Cardiac fibroblast (primary cell): ENCODE measurements around the gene BMPER.

Source experiments
- DNase-seq, 2 donors: peaks; one replicate each; pipeline versions ENCODE4 v3.0.0 to v3.0.0-alpha.2; 2010; ENCODE audit warnings: low read depth in 2 of 2
- H3K4me3 ChIP-seq, 2 donors: replicated peaks in 1 of 2; 1 replicate in 1 of 2; 2 replicates in 1 of 2; pipeline ENCODE4 v1.5.1; 2011; ENCODE audit warnings: low read depth in 2 of 2, low read length in 2 of 2, mild to moderate bottlenecking in 2 of 2, moderate library complexity in 1 of 2
- TF ChIP-seq, protein P1 (sequence below): IDR thresholded peaks from one replicate; pipeline ENCODE4 v1.5.1; 2011; ENCODE audit warnings: low read depth, mild to moderate bottlenecking, low read length, inconsistent platforms

Gene BMPER

DNA sequence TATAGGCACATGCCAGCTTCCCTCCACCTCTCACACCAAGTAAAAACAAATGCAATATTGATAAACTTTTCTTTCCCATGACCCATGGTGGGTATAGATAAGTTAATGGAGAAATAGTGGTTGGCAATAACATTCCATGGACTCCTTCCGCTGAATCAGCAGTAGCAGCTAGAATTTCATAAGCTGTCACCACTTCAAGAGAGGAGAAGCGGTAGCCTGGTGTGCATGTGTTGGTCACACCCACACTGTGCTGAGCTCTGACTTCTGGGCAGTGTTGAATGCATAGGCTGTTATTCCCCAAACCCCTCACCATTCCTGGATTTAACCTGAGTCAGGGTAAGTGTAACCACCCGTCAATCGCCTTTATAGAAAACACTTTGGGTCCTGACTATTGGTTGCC, 32.5 kb upstream of the BMPER start:
- TF ChIP-seq, protein P1, sequence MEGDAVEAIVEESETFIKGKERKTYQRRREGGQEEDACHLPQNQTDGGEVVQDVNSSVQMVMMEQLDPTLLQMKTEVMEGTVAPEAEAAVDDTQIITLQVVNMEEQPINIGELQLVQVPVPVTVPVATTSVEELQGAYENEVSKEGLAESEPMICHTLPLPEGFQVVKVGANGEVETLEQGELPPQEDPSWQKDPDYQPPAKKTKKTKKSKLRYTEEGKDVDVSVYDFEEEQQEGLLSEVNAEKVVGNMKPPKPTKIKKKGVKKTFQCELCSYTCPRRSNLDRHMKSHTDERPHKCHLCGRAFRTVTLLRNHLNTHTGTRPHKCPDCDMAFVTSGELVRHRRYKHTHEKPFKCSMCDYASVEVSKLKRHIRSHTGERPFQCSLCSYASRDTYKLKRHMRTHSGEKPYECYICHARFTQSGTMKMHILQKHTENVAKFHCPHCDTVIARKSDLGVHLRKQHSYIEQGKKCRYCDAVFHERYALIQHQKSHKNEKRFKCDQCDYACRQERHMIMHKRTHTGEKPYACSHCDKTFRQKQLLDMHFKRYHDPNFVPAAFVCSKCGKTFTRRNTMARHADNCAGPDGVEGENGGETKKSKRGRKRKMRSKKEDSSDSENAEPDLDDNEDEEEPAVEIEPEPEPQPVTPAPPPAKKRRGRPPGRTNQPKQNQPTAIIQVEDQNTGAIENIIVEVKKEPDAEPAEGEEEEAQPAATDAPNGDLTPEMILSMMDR: no peak
- DNase-seq: peak; percentile 23 to 83
- H3K4me3 ChIP-seq: no peak overlapping the region

DNA sequence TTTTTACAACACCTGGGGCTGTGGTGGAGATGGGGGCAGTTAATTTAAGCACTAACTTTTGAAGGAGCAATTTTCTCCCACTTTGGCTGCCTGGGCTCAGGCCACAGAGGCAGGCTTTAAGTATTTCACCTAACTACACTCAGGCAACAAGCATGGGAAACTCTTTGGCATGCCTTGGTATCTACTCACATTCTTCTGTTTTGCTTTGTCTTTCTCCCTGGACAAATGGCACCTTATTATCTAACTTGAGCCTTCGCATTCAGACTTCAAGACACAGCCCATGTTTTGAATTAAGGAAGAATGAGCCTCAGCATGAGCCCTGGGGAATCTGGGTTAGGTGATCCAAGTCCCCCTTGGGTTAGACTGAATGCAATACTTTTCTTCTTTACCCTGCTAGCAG, 31.8 kb upstream of the BMPER start:
- peak in 1 of 2 donors; percentile 50 for DNase-seq
- TF ChIP-seq, protein P1: no peak
- H3K4me3 ChIP-seq: no peak overlapping the region

DNA sequence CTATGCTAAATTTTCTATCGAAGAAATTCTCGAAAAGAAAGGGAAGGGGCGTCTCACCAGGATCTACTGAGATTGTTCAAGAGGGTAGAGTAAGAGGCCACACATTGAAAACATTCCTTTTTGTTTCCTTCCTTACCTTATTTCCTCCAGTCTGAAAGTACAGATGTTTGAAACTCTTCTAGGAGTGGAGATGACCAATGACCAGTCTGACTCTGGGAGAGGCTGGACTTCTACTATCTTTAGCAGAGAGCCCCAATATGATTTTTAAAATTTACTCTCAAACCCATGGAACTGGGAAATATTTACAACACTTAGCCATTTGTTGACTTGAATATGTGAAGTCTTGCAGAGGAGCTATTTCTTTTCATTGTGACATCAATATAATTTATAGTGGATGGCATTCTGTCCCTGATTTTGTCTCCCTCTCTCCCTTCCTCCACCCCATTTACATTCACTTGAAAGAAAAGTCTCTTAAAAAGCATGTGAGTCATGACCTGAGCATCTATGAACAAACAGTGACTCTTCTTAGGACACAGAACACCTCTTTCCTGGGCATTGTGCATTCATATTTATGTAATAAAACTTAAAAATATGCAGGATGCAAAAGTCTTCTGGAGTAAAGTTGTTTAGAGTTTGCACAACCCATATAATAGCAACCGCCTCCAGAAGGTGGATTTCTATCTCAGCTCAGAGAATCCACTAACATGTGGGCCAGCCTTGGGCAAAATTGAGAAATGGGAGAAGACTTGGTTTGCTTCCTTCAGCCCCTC, 31.2 kb upstream of the BMPER start:
- TF ChIP-seq, protein P1: no peak
- DNase-seq: peak; percentile 50 to 94
- peak overlapping the region in 1 of 2 donors; percentile 21 for H3K4me3 ChIP-seq

DNA sequence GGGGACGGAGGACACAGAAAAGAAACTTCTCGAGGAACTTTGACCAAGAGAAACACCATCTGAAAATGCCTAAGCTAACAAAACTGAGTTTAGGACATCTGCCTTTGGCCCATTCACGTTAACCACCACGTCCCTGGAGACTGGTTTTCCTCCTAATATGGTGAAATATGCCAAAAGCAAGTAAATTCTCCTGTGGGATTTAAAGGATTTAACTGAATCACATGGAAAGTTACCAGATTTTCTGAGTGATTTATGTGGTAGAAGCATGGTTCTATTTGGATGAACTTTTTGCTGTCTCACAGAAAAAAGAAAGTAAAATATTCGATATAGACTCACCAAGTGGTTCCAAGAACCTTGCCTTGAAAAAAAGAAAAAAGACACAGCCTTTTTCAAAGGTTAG, 30.4 kb upstream of the BMPER start:
- TF ChIP-seq, protein P1: no peak
- peak; percentile 93 to 97 for DNase-seq
- H3K4me3 ChIP-seq: peak overlapping the region in 1 of 2 donors; percentile 21

DNA sequence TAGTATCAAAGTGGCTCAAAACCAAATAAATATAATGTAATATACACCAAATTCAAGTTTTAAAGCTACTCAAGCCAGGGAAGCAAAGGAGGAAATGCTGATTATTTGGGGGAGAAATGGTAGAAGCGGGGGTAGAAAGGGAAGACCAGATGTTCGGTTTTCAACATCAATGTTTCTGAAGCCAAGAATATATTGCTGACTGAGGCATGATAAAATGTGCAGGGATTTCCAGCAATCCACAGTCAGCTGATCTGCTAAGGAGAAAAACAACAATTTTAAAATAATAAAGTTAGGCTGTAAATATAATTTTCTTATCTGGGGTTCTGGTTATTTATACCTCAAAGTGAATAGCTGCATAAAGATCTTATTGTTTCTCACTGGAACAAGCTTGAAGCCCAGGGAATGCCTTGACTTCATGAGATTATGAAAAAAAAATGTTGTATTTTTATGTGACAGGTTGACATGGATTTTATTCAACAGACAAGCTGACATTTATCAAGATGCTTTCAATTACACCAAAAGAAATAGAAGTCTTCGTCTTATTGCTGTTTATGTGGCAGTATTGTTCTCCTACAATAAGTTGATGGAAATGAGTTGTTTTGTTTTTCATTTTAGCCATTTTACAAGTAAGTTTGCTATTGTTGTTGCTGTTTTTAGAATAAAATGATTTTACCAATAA, 28.6 kb upstream of the BMPER start:
- TF ChIP-seq, protein P1: no peak
- no peak overlapping the region for H3K4me3 ChIP-seq
- peak; percentile 33 to 83 for DNase-seq

DNA sequence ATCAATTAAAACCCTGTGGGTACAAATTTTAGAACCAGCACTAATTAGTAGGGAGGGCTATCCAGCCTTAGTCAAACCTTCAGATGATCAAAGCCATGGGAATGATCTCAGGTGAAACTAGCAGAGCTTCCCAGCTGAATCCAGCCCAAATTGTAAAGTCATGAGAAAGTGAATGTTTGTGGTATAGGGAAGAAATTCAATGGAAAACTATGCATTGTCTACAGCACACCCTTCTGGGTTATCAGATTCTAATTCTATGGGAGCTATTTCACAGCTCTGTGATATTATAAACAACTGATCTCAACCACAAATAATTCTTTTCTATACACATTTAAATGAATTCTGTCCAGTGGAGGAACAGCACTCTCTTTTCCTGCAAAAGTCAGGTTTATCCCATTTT, 24.6 kb upstream of the BMPER start:
- DNase-seq: peak in 1 of 2 donors; percentile 65
- TF ChIP-seq, protein P1: no peak
- no peak overlapping the region for H3K4me3 ChIP-seq
